ENCODE measurements around the gene CLDN2.

- TF ChIP-seq, protein P1, sequence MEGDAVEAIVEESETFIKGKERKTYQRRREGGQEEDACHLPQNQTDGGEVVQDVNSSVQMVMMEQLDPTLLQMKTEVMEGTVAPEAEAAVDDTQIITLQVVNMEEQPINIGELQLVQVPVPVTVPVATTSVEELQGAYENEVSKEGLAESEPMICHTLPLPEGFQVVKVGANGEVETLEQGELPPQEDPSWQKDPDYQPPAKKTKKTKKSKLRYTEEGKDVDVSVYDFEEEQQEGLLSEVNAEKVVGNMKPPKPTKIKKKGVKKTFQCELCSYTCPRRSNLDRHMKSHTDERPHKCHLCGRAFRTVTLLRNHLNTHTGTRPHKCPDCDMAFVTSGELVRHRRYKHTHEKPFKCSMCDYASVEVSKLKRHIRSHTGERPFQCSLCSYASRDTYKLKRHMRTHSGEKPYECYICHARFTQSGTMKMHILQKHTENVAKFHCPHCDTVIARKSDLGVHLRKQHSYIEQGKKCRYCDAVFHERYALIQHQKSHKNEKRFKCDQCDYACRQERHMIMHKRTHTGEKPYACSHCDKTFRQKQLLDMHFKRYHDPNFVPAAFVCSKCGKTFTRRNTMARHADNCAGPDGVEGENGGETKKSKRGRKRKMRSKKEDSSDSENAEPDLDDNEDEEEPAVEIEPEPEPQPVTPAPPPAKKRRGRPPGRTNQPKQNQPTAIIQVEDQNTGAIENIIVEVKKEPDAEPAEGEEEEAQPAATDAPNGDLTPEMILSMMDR (IDR thresholded peaks at IDR 0.05; ENCODE audit: low read length), result peak; percentile 37; the same call in 1 of the 2 replicates
- TF ChIP-seq EZH2 (IDR thresholded peaks at IDR 0.05; ENCODE audit: borderline replicate concordance, low read length), result no peak
Measured at GRCh38 chrX:106952988-106953387, 32.8 kb downstream of the CLDN2 start.
